A673 (cell line): ENCODE results near the gene RSL1D1.

ENCODE experiments used
- CTCF ChIP-seq: fragments of 300-800, 200-600 bp; sonication (generic); conservative IDR thresholded peaks from 2 replicates; pipeline ENCODE4 v1.5.1; 2017; ENCODE audit warnings: low read depth, mild to moderate bottlenecking, antibody characterized with exemption, low read length, moderate library complexity, mixed read lengths
- EZH2 ChIP-seq: fragments of 200-600 bp; sonication (generic); IDR thresholded peaks from 2 replicates; pipeline ENCODE4 v1.6.1; 2017; ENCODE audit warnings: borderline replicate concordance, low read depth, mild to moderate bottlenecking, mixed read lengths, antibody characterized with exemption, low read length; ENCODE audit not compliant: poor library complexity, severe bottlenecking

- no peak for TF ChIP-seq CTCF
- TF ChIP-seq EZH2, result no peak
Measured at GRCh38 chr16:11791144-11791828, 60.1 kb downstream of the RSL1D1 start.
